GM19239 (cell line): ENCODE results near the gene MTMR2.

Experiments used
- DNase-seq: peaks from one replicate; pipeline ENCODE4 v3.0.0; 2011; ENCODE audit warnings: low spot score; ENCODE audit not compliant: insufficient read length
- FAIRE-seq: peaks from 2 replicates; lab custom pipeline; 2011; peaks lifted over from hg19 to GRCh38; lab: Jason Lieb, UNC

The MTMR2 gene

GRCh38 chr11:95919514-95919913 lies 4.4 kb downstream of the MTMR2 start:
- no peak for DNase-seq
- FAIRE-seq: no peak

DNA sequence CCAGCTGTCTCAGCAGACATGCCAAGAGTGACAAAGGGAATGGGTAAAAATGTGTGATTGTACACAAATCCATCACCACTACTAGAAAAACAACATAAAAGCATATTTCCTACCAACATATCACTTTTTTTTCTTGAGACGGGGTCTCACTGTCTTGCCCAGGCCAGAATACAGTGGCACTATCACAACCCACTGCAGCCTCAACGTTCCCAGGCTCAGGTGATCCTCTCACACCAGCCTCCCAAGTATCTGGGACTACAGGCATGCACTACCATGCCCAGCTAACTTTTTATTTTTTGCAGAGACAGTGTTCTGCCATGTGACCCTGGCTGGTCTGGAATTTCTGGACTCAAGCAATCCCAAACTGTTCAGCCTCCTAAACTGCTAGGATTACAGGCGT lies 5.2 kb downstream of the MTMR2 start:
- no peak for FAIRE-seq
- no peak for DNase-seq

DNA sequence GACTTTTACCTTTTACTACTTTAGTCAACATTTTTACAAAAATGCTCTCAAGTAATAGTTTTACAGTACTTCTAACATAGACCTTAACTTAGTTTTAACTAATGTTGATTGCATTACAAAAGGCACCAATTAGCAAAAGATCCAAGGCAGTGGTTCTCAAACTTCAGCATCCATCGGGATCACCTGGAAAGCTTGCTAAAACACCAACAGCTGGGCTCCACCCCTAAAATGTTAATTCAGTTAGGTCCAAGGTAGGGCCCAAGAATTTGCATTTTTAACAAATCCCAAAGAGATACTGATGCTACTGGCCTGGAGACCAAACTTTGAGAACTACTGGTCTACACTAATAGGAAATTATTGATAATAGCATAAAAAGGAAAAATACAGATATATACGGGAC lies 5.9 kb downstream of the MTMR2 start:
- FAIRE-seq (no peak), DNase-seq (no peak)

GRCh38 chr11:95917193-95918036 lies 6.5 kb downstream of the MTMR2 start:
- FAIRE-seq (no peak), DNase-seq (no peak)

DNA sequence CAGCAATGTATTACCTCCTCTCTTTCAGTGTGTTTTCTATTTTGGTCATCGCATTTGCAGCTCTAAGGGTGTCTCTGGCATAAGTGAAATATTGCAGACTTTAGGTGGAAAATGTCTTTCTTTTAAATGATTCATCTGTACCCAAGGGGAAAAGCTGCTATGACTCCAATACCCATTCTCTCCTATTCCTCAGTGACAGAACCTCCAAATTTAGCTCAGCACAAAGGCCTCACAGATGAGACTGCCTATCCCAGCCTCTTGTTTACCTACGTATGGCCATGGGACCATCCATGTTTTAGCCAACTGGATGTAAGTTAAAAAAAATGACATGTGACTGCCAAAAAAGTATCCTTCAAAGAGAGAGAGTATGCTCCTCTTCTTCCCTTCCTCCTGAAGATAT lies 7.9 kb downstream of the MTMR2 start:
- no peak for FAIRE-seq
- DNase-seq: no peak

DNA sequence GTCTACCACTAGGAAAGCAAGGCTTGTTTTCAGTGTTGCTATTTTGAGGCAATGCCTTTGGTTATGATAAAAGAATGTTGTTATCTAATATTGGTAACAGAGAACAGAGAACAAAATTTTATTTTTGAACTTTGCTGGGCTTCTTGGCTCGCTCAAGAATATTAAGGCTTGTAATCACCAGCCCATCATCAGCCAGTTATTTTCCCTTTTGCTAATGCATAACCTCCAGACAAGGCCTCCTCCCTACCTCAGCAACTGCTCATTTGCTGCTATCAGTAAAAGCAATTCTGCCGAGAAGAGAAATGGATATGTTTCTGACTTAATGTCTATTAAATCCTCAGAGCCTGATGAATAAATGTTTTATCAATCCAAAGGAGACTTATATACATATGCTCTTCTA lies 8.9 kb downstream of the MTMR2 start:
- FAIRE-seq (no peak), DNase-seq (no peak)

DNA sequence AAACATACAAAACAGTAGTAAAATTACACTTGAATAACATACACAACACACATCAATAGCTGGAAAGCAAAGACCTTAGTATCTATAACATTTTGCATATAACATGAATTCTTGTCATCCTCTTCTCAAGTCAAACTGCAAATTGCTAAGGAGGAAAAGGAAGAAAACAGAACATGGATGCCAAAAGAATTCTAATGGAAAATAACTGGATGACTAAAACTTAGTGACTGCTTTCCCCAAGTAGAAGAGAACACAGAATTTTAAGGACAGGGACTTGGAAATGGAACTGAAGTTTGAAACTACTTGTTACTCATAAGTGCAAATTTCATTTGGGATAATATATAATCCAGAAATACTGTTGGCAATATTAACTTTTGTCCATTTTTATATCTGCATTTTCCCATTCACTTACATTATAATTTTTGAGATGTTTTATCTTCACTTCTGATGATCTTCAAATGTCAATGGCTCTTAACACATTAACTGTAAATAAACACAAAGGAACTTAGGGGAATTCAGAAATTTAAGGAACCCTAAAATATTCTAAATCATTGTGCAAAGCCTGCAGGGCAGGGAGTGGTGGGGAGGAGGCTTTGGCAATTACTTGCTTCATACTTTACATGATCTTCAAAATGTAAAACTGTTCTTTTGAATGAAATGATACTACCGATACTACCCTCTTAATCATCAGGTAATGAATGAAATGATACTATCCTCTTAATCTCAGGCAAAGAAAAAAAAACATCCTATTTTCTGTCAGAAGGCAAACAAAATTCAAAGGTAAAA lies 9.9 kb downstream of the MTMR2 start:
- no peak for FAIRE-seq

GRCh38 chr11:95912902-95913560 lies 10.9 kb downstream of the MTMR2 start:
- FAIRE-seq (peak; percentile 14), DNase-seq (no peak)

More for the DNA sequence above, 9.9 kb downstream of the MTMR2 start:
- DNase-seq: no peak

DNA sequence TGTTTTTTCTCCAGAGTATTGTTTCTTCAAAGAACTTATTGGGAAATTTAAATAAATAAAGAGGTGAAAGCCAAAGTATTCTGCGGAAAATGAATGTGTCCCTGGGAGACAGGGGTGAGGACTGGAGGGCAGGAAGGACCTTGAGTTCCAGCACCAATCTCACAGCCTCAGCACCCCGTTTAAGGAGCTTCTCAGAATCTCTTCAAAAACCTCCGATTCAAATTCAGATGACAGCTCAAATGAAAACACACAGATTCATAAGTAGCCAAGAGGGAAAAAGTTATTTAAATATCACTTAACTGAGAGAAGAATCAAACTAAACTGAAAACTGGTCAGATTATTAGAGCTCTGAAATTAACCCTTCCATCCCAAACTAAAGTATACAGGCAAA lies 12.5 kb downstream of the MTMR2 start:
- no peak for FAIRE-seq
- DNase-seq: no peak

DNA sequence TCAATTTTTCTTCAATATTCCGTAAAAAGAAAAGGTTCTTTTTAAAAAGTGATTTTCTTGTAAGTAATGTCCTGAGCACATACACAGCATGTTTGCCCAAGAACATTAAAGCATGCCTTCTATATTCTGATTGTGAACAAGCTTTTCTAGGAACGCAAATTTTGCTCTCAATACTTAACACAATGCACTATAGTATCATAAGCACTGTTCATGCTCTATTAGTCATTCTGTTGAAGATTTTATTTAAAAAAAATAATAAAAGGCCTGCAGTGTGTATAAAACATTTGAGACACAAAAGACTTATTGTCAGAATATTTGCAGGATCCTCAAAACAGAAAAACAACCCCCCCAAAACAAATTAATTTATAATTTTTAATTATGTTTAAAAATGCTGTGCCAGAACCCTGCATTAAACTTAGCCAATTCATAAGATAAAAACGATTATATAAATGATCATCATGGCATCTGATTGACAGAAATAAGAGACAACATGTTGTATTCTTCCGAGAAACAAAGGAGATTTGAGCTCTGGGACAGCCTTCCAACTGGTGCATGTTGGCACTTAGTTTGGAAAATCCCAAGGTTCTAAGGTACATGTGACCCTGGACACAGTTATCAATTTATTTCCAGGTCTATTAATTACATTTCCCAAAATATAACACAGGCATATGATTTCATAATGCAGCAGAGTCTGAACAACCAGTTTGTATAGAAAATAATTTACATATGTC lies 13.1 kb downstream of the MTMR2 start:
- no peak for DNase-seq
- FAIRE-seq: no peak

GRCh38 chr11:95908826-95909225 lies 15.1 kb downstream of the MTMR2 start:
- FAIRE-seq: no peak
- DNase-seq: no peak

GRCh38 chr11:95907476-95907875 lies 16.4 kb downstream of the MTMR2 start:
- FAIRE-seq: no peak
- DNase-seq: no peak

DNA sequence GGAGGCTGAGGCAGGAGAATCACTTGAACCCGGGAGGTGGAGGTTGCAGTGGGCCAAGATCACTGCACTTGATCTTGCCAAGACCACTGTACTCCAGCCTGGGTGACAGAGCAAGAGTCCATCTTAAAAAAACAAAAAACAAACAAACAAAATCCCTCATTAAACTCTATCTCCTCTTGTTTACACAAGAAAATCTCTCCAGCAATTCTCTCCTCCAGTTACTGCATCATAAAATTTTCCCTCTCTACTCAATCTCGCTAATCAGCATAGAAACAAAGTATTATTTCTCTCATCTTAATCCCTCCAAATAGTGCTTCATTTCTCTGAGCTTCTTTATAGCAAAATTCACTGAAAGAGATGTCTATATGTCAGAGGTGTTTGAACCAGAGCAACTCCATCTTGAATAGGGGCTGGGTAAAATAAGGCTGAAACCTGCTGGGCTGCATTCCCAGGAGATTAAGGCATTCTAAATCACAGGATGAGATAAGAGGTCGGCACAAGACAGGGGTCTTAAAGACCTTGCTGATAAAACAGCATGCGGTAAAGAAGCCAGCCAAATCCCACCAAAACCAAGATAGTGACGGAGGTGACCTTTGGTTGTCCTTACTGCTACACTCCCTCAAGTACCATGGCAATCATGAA lies 19.8 kb downstream of the MTMR2 start:
- DNase-seq (no peak), FAIRE-seq (no peak)

GRCh38 chr11:95898782-95899181 lies 25.1 kb downstream of the MTMR2 start:
- FAIRE-seq (no peak), DNase-seq (no peak)

DNA sequence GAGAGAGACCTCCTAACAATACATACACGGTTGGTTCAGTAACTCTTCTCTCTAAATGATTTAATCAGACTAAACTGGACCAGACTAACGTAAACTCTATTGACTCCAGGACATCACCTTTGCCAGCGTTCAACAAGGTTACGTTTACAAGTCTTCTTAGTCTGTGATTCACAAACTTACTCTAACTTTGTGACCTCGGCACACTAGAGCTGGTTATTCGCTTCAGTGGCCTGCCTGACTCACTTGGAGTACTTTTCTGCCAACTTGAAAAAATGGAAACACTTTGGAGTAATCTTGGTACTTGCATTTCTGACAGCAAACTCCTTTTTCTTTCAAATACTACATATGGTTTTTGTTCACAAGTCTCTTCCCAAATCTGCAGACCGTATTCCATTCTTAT lies 26.2 kb downstream of the MTMR2 start:
- no peak for FAIRE-seq
- no peak for DNase-seq

DNA sequence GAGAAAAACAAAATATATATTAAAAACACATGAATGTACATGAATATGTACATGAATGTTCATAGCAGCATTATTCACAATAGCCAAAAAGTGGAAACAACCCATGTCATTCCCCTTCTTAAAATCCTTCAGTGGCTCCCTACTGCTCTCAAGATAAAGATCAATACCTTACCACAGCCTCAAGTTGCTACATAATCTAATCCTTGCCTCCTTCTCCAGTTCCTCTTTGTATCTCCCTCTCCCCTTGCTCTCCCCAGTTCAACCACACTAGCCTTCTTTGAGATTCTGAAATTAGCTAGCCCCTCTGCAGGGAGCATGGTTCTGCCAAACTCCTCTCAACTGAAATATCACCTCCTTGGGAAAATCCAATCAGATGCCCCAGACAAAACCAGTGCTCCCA lies 28.1 kb downstream of the MTMR2 start:
- DNase-seq (no peak), FAIRE-seq (no peak)

DNA sequence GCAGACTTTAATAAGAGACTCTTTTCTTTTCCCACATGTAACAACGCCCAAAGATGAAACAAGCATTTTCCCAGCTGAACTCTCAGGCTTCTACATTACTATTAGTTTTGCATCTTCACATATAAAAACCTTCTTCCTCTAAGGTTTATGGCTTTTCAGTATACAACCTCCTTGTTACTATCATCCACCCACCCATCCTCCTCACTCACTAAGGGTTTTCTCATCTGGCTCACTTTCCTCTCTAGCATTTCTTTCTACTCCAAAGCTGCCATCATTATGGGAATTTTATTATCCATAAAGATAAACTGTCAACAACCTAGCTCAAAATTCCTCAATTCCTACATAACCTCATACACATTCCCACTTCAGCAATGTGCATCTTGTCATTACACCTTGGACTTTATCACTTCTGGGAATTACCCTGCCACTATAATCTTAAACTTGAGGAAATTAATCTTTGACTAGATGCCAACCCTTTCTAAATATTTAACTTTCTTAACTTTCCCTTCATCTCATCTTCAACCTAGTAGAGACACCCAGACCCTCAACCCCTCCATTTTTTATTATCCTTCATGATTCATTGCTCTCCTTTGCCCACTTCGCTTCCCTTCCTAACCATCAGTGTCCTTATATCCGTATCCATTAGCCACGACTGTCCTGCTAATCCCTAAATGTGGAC lies 30.9 kb downstream of the MTMR2 start:
- DNase-seq (no peak), FAIRE-seq (no peak)

GRCh38 chr11:95892492-95892891 lies 31.4 kb downstream of the MTMR2 start:
- FAIRE-seq (no peak), DNase-seq (no peak)

DNA sequence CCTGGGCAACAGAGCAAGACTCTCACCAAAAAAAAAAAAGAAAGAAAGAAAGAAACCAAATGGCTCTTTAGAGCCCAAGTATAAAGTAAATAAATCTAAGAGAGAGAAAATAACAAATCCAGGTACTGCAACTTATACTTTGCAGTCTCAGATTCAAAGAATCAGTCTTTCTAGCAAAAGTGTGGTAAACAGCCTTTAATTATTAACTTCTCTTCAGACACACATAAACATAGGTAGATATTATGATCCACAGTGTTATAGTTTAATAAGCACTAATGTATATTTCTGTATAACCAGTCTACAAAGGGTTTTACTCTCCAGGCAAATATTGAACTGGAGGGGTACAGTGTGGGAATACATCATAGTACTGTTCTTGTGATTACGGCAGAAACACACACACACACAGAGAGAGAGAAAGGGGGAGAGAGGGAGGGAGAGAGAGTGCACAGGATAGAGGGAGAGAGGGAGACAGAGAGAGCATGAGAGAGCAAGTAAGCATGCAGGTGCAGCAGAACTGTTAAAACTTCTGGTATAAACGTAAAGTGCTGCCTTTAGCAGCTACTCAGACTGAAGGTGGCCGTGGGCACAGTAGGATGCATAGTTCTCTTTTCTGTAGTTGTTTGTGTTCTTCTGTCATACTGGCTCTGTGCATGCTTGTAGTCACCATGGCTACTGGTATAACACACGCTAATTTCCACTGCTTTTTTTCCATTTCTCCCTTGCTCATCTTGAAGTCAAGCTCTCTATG lies 32.3 kb downstream of the MTMR2 start:
- FAIRE-seq (no peak), DNase-seq (no peak)
